Measurements from ENCODE around the gene ADGRV1. TPM values are rescaled to one million over a fixed set of nuclear protein-coding genes. Genes with fewer than 3 reads are reported as not detected.

Gene ADGRV1
- total RNA-seq, 4 donors from 2014 or later: 1.9 to 11.3 TPM; not detected in 2

GRCh38 chr5:91174396-91174795, 615.8 kb downstream of the ADGRV1 start:
- no peaks in the 10 kb centered on the region for H3K36me3 ChIP-seq
- no peaks in the 10 kb centered on the region for H3K4me1 ChIP-seq
- DNase-seq: no peak
- H3K9me3 ChIP-seq: no peaks in the 10 kb centered on the region
- H3K4me3 ChIP-seq: no peak overlapping the region
- intact Hi-C loops (cut with DNase I; ENCODE audit: low total_unique reads): no loop called here
- TF ChIP-seq POLR2A (IDR thresholded peaks at IDR 0.05): no peak
- TF ChIP-seq, protein P1, sequence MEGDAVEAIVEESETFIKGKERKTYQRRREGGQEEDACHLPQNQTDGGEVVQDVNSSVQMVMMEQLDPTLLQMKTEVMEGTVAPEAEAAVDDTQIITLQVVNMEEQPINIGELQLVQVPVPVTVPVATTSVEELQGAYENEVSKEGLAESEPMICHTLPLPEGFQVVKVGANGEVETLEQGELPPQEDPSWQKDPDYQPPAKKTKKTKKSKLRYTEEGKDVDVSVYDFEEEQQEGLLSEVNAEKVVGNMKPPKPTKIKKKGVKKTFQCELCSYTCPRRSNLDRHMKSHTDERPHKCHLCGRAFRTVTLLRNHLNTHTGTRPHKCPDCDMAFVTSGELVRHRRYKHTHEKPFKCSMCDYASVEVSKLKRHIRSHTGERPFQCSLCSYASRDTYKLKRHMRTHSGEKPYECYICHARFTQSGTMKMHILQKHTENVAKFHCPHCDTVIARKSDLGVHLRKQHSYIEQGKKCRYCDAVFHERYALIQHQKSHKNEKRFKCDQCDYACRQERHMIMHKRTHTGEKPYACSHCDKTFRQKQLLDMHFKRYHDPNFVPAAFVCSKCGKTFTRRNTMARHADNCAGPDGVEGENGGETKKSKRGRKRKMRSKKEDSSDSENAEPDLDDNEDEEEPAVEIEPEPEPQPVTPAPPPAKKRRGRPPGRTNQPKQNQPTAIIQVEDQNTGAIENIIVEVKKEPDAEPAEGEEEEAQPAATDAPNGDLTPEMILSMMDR (IDR thresholded peaks at IDR 0.05): no peak
- peak overlapping the region in 1 of 2 donors; percentile 6 for H3K27ac ChIP-seq
- H3K27me3 ChIP-seq: no peaks in the 10 kb centered on the region

DNA sequence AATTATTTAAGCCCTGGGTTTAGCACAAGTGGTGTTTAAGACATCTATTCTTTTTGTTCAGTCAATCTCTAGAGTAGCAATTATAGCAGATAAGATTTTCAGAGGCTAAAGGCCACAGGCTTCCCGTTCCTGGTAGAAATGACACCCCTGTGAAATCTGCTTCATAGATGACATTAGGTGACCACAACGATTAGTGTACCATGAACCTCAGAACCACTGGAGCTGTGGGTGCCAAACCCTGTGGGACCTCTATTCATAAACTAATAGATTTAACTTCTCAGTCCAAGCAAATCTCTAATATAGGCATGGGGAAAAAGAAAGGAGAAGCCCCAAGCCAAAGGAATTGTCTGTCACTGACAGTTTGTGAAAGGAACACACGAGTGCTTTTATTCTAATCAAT, 617.1 kb downstream of the ADGRV1 start:
- Histone ChIP-seq H3K4me1 (no peaks in the 10 kb centered on the region), H3K36me3 (no peaks in the 10 kb centered on the region), H3K9me3 (no peaks in the 10 kb centered on the region), H3K27ac (no peak overlapping the region), H3K4me3 (no peak overlapping the region), H3K27me3 (no peaks in the 10 kb centered on the region)
- no peak for TF ChIP-seq POLR2A (IDR thresholded peaks at IDR 0.05)
- TF ChIP-seq, protein P1 (IDR thresholded peaks at IDR 0.05): no peak
- intact Hi-C loops (cut with DNase I; ENCODE audit: low total_unique reads): no loop called here
- no peak for DNase-seq

DNA sequence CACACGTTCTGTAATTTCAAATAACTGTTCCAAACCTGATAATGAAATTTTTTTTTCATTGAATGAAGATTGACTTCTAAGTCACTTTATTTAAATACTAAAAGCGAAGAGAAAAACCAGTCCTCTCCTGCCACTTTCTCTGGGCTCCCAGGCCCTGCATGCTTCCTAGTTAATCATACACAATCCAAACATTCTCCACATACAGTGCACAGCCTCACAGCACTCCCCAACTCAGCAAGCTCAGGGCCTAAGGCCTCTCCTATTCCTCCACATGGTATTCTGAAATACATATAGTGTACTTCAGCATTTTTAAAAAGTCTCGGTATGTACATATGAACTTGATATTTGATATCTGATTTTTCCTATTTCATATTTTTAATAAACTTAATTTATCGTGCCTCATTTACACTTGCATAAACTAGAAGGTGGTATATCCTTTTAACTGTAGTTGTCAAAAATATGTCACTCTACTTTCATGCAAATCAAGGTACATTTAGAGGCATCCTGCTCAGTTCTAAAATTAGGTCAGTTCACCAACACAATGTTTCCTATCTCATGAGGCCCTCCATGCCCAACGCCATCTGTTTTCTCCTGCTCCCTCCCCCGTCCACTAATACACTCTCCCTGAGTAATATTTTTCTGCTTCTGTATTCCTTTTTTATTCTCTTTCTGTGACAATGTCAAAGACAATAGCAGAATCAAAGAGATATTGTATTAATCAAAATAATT, 617.9 kb downstream of the ADGRV1 start:
- H3K4me3 ChIP-seq: no peak overlapping the region
- no peaks in the 10 kb centered on the region for H3K4me1 ChIP-seq
- no peaks in the 10 kb centered on the region for H3K9me3 ChIP-seq
- no peak overlapping the region for H3K27ac ChIP-seq
- TF ChIP-seq, protein P1 (IDR thresholded peaks at IDR 0.05): no peak
- TF ChIP-seq POLR2A (IDR thresholded peaks at IDR 0.05): no peak
- intact Hi-C loops (cut with DNase I; ENCODE audit: low total_unique reads): no loop called here
- H3K27me3 ChIP-seq: no peaks in the 10 kb centered on the region
- no peaks in the 10 kb centered on the region for H3K36me3 ChIP-seq
- DNase-seq: no peak

DNA sequence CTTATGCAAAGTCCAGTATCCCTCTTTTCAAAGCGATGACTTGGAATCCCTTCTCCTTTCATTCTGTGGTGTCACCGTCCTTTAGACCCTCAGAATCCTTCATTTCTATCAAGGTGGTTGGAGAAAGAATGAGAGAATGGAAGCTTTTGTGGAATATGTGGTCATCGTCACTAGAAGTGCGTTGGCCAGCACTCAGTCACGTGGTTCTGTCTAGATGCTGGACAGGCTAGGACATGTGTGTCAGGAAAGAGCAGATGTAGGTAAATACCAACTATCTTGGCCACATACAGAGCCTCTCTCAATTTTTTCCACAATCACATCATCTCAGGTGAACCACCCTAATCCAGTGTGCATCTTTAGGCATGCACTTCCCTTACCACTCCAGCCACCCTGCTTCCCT, 618.5 kb downstream of the ADGRV1 start:
- TF ChIP-seq POLR2A (IDR thresholded peaks at IDR 0.05): no peak
- TF ChIP-seq, protein P1 (IDR thresholded peaks at IDR 0.05): no peak
- Histone ChIP-seq H3K27me3 (no peaks in the 10 kb centered on the region), H3K9me3 (no peaks in the 10 kb centered on the region), H3K27ac (no peak overlapping the region), H3K4me3 (no peak overlapping the region), H3K36me3 (no peaks in the 10 kb centered on the region), H3K4me1 (no peaks in the 10 kb centered on the region)
- DNase-seq: no peak
- intact Hi-C loops (cut with DNase I; ENCODE audit: low total_unique reads): no loop called here

GRCh38 chr5:91177639-91178038, 619.0 kb downstream of the ADGRV1 start:
- no peaks in the 10 kb centered on the region for H3K27me3 ChIP-seq
- DNase-seq: no peak
- TF ChIP-seq, protein P1 (IDR thresholded peaks at IDR 0.05): no peak
- TF ChIP-seq POLR2A (IDR thresholded peaks at IDR 0.05): no peak
- H3K27ac ChIP-seq: peak overlapping the region in 1 of 2 donors; percentile 64
- intact Hi-C loops (cut with DNase I; ENCODE audit: low total_unique reads): no loop called here
- H3K36me3 ChIP-seq: no peaks in the 10 kb centered on the region
- no peak overlapping the region for H3K4me3 ChIP-seq
- H3K9me3 ChIP-seq: no peaks in the 10 kb centered on the region
- no peaks in the 10 kb centered on the region for H3K4me1 ChIP-seq
